GM12874 (cell line): ENCODE results near the gene PXK.

ENCODE experiments used
- TF ChIP-seq, protein P1 (sequence below): IDR thresholded peaks from 2 replicates; pipeline ENCODE4 v1.5.1; 2011; ENCODE audit warnings: low read depth, mild to moderate bottlenecking, control low read depth, low read length, moderate library complexity; ENCODE audit not compliant: insufficient read depth

PXK gene

DNA sequence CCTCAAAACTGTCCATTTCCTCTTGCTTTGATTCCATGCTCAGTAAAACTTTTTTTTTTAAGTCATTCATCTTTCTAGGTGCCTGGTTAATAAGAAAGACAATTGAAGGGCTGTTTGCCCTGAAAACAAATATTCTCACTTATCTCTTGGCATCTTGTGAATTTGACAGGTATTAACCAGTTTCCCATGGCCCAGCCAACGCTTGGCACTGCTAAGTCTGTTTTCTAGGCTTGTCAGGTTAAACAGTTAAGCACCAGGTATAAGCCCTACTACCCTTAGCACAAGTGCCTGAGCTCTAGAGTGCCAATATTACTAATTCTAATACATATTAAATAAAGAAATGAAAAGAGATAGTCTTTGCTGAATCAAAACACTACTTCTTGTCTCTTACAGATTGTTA, 36.3 kb downstream of the PXK start:
- TF ChIP-seq, protein P1, sequence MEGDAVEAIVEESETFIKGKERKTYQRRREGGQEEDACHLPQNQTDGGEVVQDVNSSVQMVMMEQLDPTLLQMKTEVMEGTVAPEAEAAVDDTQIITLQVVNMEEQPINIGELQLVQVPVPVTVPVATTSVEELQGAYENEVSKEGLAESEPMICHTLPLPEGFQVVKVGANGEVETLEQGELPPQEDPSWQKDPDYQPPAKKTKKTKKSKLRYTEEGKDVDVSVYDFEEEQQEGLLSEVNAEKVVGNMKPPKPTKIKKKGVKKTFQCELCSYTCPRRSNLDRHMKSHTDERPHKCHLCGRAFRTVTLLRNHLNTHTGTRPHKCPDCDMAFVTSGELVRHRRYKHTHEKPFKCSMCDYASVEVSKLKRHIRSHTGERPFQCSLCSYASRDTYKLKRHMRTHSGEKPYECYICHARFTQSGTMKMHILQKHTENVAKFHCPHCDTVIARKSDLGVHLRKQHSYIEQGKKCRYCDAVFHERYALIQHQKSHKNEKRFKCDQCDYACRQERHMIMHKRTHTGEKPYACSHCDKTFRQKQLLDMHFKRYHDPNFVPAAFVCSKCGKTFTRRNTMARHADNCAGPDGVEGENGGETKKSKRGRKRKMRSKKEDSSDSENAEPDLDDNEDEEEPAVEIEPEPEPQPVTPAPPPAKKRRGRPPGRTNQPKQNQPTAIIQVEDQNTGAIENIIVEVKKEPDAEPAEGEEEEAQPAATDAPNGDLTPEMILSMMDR, result no peak

GRCh38 chr3:58369876-58370275, 37.2 kb downstream of the PXK start:
- TF ChIP-seq, protein P1, result no peak

- TF ChIP-seq, protein P1, result no peak
Measured at GRCh38 chr3:58370407-58370806, 37.7 kb downstream of the PXK start.

DNA sequence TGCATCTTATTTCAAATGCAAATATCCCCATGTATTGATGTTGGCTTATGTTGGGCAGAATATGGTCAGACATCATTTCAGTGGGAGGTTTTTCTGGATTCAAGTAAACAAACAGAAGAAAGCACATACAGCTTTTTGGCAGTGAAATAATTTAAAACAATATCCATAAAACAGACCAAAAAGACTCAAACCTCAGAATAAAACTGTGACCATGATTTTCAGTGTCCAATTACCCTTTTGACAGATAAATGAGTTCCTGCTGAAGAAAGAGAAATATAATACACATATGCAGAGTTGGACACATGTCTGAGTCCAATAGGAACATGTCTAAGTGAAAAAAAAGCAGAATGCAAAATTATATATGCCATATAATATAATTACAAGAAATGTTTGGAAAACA, 39.1 kb downstream of the PXK start:
- TF ChIP-seq, protein P1, result no peak

DNA sequence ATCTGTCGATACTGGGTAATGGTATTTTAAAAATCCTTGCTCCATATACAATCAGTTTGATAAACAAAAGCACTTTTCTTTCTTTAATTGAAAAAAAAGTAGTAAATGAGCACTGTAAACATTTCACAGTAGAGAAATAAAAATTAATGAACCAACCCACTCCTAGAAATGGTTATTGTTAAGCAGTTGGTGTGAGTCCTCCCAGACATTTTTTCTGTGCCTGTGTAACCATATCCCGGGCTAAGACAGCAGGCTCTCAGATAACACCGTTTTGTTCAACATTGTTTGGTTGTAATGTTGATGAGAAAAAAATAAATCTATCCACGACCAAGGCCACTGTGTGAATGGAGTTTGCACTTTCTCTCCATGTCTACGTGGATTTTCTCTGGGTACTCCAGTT, 42.6 kb downstream of the PXK start:
- TF ChIP-seq, protein P1, result no peak

DNA sequence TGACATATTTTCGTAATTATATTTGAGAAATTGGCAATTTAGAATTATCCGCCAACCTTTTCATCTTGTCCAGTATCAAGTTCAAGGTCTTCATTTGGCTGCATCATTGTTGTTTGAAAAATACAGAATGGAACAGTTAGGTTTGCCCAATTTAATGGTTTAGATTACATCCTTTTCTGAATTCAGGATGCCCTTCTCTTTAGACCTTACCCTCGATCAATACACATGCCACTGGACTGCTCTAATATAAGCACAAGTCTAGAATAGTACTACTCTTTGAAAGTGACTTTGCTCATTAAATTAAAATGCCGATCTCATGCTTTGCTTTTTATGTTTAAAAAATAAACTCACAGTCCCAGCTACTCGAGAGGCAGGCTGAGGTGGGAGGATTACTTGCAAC, 44.5 kb downstream of the PXK start:
- TF ChIP-seq, protein P1, result no peak

DNA sequence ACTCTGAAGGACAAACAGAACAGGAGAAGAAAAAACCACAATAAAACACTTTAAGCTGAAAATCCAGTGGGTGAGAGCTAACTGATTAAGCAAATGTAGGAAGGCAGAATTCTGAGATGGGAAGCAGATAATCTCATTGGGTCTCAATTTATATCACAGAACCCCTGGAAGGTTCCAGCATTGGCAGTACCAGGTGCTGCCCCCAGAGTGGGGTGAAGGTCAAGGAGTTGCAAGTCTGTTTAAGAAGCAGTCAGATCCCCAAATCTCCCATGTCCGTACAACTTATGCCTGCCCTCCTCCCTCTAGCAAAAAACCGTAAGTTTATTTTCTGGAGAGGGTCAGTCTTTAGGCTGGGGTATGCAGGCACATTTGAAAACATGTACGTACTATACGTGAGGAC, 45.1 kb downstream of the PXK start:
- TF ChIP-seq, protein P1, result no peak
